GM19043 (cell line): Measurements from ENCODE around the gene SNRNP40.
"Not testable (repeated sequence)": the region's sequence is repeated elsewhere in the genome, so short reads cannot be mapped to it uniquely, and the experiment has no call there.

ENCODE experiments used
- ATAC-seq: cut with Tn5 transposase; IDR thresholded peaks from one replicate; pipeline ENCODE4 v1.9.1; 2021; ENCODE audit warnings: low read depth; ENCODE audit not compliant: unreplicated experiment

SNRNP40 gene

GRCh38 chr1:31289021-31289420 is 7.6 kb downstream of the SNRNP40 start:
- no peak for ATAC-seq

GRCh38 chr1:31287791-31288190 is 8.8 kb downstream of the SNRNP40 start:
- not testable (repeated sequence) for ATAC-seq

DNA sequence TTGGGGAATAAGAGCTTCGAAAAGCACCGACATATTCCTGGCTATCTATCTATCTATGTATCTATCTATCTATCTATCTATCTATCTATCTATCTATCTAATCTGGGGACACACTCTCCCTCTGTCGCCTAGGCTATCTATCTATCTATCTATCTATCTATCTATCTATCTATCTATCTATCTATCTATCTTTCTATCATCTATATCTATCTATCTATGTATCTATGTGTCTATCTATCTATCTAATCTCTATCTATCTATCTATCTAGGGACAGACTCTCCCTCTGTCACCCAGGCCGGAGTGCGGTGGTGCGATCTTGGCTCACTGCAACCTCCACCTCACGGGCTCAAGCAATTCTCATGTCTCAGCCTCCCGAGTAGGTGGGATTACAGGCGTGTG is 14.2 kb downstream of the SNRNP40 start:
- ATAC-seq: not testable (repeated sequence)

- ATAC-seq: no peak
These were observed 23.0 kb downstream of the SNRNP40 start for GRCh38 chr1:31273619-31274018.

- ATAC-seq: no peak
These were observed 24.2 kb downstream of the SNRNP40 start for GRCh38 chr1:31272369-31272768.

- no peak for ATAC-seq
These were observed 30.0 kb downstream of the SNRNP40 start for GRCh38 chr1:31266547-31266946.

DNA sequence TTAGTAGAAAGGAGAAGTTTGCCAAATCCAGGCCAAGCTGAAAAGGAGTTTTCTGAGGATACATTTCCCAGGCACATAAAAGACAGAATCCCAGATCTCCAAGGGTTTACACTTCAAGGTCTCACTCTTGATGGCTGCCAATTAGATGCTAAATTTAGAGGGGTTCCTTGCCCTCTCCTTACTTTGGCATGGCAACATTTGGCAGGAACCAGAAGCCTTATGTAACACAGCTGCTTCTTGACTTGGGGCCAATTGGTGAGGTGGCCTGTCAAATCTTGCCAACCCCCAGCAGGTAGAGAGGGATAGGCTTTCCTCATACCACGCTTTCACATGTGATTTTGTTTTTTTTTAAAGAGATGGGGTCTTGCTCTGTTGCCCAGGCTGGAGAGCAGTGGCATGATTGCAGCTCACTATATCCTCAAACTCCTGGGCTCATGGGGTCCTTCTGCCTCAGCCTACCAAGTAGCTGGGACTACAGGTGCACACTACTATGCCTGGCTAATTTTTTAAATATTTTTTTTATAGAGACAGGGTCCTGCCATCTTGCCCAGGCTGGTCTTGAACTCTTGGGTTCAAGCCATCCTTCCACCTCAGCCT is 31.7 kb downstream of the SNRNP40 start:
- no peak for ATAC-seq

- ATAC-seq: no peak
These were observed 33.2 kb downstream of the SNRNP40 start for GRCh38 chr1:31263408-31263807.

DNA sequence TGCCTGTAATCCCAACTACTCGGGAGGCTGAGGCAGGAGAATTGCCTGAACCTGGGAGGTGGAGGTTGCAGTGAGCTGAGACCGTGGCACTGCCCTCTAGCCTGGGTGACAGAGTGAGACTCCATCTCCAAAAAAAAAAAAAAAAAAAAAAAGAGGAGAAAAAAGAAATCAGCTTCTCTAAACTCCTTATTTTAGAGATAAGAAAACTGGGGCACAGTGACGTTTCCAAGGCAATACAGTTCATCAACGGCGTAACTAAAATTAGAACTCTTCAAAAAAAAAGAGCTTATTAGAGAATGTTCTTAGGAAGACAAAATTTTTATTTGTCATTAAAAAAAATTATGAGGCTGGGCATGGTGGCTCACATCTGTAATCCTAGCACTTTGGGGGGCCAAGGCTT is 34.2 kb downstream of the SNRNP40 start:
- ATAC-seq: not testable (repeated sequence)

DNA sequence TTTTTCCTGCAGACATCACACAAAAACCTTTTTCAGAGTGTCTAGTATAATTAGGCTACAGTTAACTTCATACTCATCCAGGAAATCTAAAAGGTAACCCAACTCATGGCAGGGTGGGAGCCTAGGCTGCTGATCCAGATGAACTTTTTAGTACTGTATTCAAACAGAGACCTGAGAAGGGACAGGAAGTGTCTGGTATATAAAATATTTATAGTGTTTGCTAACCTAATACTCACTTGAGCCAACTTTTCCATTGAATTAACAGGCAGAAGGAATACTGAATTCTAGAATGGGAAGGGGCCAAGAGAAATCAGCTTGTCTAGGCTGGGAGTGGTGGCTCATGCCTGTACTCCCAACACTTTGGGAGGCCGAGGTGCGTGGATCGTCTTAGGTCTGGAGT is 34.7 kb downstream of the SNRNP40 start:
- ATAC-seq: no peak

- no peak for ATAC-seq
These were observed 36.8 kb downstream of the SNRNP40 start for GRCh38 chr1:31259746-31260145.

- no peak for ATAC-seq
These were observed 38.0 kb downstream of the SNRNP40 start for GRCh38 chr1:31258581-31258980.

DNA sequence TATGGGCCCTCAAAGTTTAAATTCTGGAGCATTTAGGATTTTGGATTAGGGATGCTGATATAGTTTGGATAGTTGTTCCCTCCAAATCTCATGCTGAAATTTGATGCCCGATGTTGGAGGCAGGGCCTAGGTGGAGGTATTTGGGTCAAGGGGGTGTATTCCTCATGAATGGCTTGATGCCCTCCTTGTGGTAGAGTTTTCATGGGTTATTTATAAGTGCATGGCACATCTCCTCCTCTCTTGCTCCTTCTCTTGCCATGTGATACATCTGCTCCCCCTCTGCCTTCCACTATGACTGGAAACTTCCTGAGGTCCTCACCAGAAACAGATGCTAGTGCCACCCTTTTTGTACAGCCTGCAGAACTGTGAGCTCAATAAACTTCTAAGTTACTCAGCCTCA is 39.4 kb downstream of the SNRNP40 start:
- ATAC-seq: no peak

- ATAC-seq: no peak
These were observed 46.7 kb downstream of the SNRNP40 start for GRCh38 chr1:31249854-31250253.

GRCh38 chr1:31248276-31248675 is 48.3 kb downstream of the SNRNP40 start:
- no peak for ATAC-seq

DNA sequence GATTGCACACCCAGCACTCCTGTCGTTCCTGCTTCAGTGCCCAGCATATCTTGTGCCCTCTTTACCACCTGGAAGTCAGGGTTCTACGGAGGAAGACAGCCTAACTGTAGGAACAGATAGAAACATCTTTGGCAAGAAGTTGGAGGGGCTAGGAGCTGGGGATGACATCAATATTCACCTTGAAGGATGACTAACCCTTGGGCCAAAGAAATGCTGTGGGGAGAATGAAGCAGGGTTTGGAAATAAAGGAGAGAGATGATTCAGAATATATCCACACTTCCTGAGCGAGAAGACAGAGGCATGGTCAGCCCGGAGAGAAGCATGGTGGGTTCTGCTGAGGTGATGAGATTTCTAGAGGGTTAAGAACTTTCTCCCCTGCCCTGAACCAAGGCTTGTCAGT is 52.3 kb downstream of the SNRNP40 start:
- no peak for ATAC-seq

DNA sequence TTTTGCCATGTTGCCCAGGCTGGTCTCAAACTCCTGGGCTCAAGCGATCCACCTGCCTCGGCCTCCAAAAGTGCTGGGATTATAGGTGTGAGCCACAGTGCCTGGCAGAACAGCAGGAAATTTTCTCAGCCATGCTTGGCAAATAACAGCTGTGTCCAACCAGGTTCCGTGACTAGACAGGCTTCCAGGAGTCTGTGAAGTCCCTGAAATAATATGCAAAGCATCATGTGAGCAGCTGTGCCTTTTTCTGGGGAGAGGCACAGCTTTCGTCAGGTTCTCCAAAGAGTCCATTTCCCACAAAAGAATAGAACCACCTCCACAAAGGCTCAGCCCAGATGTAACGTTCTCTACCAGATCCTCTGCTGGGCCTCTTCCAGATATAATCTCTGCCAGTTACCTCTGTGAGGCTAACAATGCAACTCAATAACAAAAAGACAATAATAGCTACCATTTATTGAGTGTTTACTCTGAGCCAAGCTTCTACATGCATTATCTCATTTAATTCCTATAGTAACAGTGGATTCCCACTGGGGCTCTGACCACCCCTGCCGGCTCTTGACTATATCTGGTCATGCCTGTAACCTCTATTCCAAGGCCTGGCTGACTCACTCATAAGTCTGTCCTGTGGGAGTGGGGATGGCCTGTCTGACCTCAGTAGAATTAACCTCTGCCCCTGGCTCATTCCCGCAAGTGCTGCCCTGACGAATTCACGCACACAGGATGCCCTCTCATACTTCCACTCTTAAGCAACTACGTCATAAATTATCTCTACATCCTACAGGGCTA is 52.9 kb downstream of the SNRNP40 start:
- ATAC-seq: no peak

GRCh38 chr1:31241321-31241720 is 55.3 kb downstream of the SNRNP40 start:
- ATAC-seq: no peak

- no peak for ATAC-seq
These were observed 56.8 kb downstream of the SNRNP40 start, which contains the start of gene NKAIN1 for GRCh38 chr1:31239653-31240241. TSS of gene NKAIN1 (minus strand) at chr1:31239887. CDS start at chr1:31239547, 340 bp downstream.

GRCh38 chr1:31238986-31239613 is 57.5 kb downstream of the SNRNP40 start:
- no peak for ATAC-seq

DNA sequence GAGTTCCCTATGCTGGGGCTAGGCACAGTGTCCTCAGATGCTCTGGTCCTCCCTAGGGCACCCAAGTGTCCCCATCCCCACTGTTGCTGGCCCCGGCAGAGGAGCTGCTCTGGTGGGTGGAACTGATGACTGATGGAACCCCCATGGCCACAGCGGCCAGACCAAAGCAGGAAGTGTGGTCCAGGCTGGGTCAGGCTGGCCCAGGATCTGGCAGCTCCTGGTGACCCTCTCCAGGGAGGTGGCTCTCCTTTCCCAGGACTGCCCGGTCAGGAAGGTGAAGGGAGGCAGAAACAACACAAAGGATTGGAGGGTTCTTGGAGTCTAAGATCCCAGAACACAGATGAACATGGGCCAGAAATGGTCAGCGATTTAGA is 58.0 kb downstream of the SNRNP40 start:
- ATAC-seq: no peak
